IPS-18a (cell line): ENCODE data around the gene TACR1.
A peak's percentile ranks its signal among the peaks of the same experiment; 100 is the strongest.
"Not testable (repeated sequence)": the region's sequence is repeated elsewhere in the genome, so short reads cannot be mapped to it uniquely, and the experiment has no call there.

Source experiments
- H3K27ac ChIP-seq: one replicate; pipeline ENCODE4 v1.5.1; 2013; ENCODE audit warnings: low read length
- H3K27me3 ChIP-seq: one replicate; pipeline ENCODE4 v1.6.1; 2013; ENCODE audit warnings: mild to moderate bottlenecking, low read length; ENCODE audit not compliant: control insufficient read depth, insufficient read depth
- H3K36me3 ChIP-seq: one replicate; pipeline ENCODE4 v1.6.1; 2013; ENCODE audit warnings: low read depth, low read length; ENCODE audit not compliant: control insufficient read depth
- H3K4me1 ChIP-seq: one replicate; pipeline ENCODE4 v1.6.1; 2013; ENCODE audit warnings: low read depth, low read length; ENCODE audit not compliant: control insufficient read depth
- H3K4me3 ChIP-seq: one replicate; pipeline ENCODE4 v1.5.1; 2013; ENCODE audit warnings: low read length
- H3K9ac ChIP-seq: one replicate; pipeline ENCODE4 v1.6.1; 2013; ENCODE audit warnings: mild to moderate bottlenecking, low read length, moderate library complexity
- H3K9me3 ChIP-seq: one replicate; pipeline ENCODE4 v1.6.1; 2013; ENCODE audit warnings: low read depth, low read length; ENCODE audit not compliant: control insufficient read depth

The TACR1 gene

GRCh38 chr2:75222527-75222926, 23.2 kb upstream of the TACR1 start:
- H3K27ac ChIP-seq: no peak overlapping the region
- H3K4me1 ChIP-seq: peaks cover 8% of the 10 kb centered on the region
- no peaks in the 10 kb centered on the region for H3K27me3 ChIP-seq
- H3K36me3 ChIP-seq: no peaks in the 10 kb centered on the region
- no peak overlapping the region for H3K4me3 ChIP-seq
- H3K9me3 ChIP-seq: no peaks in the 10 kb centered on the region
- no peak overlapping the region for H3K9ac ChIP-seq

DNA sequence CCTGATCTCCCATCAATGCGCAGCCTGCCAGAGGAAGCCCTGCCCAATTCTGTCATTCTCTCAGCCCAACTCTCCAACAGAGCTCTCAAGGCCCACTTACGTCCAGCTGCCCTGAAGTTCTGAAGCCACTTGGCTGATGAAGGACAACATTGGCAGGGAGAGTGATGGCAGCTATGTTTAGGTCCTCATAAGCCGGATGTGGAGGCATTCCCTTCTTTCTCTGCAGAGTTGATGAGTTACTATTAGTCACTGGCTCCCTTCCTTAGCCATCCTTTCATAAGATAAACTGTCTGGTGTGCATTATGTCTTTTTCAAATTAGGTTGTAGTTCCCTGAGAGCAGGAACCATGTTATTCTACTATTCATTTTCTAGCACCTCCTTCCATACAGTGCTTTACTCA, 22.5 kb upstream of the TACR1 start:
- no peaks in the 10 kb centered on the region for H3K27me3 ChIP-seq
- no peak overlapping the region for H3K4me3 ChIP-seq
- no peak overlapping the region for H3K9ac ChIP-seq
- H3K9me3 ChIP-seq: no peaks in the 10 kb centered on the region
- H3K4me1 ChIP-seq: peaks cover 8% of the 10 kb centered on the region
- H3K27ac ChIP-seq: no peak overlapping the region
- no peaks in the 10 kb centered on the region for H3K36me3 ChIP-seq

GRCh38 chr2:75219213-75219612, 19.9 kb upstream of the TACR1 start:
- not testable (repeated sequence) for H3K9ac ChIP-seq, H3K4me1 ChIP-seq, H3K9me3 ChIP-seq, H3K27ac ChIP-seq, H3K27me3 ChIP-seq, H3K36me3 ChIP-seq
- H3K4me3 ChIP-seq: peak overlapping the region; percentile 21

GRCh38 chr2:75211266-75211770, 12.0 kb upstream of the TACR1 start:
- no peak overlapping the region for H3K9ac ChIP-seq

GRCh38 chr2:75210409-75210808, 11.1 kb upstream of the TACR1 start:
- H3K9me3 ChIP-seq: no peaks in the 10 kb centered on the region
- H3K27ac ChIP-seq: no peak overlapping the region
- H3K36me3 ChIP-seq: no peaks in the 10 kb centered on the region
- H3K27me3 ChIP-seq: no peaks in the 10 kb centered on the region
- H3K4me3 ChIP-seq: no peak overlapping the region
- peaks cover 8% of the 10 kb centered on the region for H3K4me1 ChIP-seq
- no peak overlapping the region for H3K9ac ChIP-seq

More at GRCh38 chr2:75211266-75211770, 12.0 kb upstream of the TACR1 start:
- H3K4me3 ChIP-seq: no peak overlapping the region
- H3K27me3 ChIP-seq: no peaks in the 10 kb centered on the region
- H3K27ac ChIP-seq: no peak overlapping the region
- no peaks in the 10 kb centered on the region for H3K36me3 ChIP-seq
- peaks cover 8% of the 10 kb centered on the region for H3K4me1 ChIP-seq
- no peaks in the 10 kb centered on the region for H3K9me3 ChIP-seq

DNA sequence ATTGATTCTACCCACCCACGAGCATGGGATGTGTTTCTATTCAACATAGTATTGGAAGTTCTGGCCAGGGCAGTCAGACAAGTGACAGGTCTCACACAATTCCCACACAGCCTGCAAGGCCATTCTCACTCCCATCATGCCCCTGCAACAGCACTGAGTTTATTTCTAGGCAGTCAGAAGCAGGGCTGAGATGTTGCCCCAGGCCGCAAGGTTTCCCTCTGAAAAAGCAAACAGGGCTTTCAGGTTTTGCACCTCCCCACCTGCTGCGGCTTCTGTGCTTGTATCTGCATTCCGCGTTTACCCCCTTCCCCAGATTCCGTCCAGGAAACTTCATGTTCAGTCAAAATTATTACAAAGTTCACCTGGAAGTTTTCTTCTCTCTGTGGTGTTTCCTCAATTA, 9.4 kb upstream of the TACR1 start:
- Histone ChIP-seq H3K36me3 (no peaks in the 10 kb centered on the region), H3K4me1 (peaks cover 8% of the 10 kb centered on the region), H3K27ac (no peak overlapping the region), H3K9ac (no peak overlapping the region), H3K27me3 (no peaks in the 10 kb centered on the region), H3K9me3 (no peaks in the 10 kb centered on the region), H3K4me3 (no peak overlapping the region)

DNA sequence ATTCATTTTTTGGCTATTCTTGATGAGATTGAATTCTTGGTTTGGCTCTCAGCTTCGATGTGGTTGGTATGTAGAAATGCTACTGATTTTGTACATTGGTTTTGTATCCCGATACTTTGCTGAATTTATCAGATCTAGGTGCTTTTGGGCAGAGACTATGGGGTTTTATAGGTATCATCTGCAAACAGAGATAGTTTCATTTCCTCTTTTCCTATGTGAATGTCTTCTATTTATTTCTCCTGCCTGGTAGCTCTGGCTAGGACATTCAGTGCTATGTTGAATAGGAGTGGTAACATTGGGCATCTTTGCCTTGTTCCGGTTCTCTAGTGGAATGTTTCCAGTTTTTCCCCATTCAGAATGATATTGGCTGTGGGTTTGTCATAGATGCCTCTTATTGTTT, 5.5 kb upstream of the TACR1 start:
- Histone ChIP-seq H3K9me3 (no peaks in the 10 kb centered on the region), H3K9ac (no peak overlapping the region)

DNA sequence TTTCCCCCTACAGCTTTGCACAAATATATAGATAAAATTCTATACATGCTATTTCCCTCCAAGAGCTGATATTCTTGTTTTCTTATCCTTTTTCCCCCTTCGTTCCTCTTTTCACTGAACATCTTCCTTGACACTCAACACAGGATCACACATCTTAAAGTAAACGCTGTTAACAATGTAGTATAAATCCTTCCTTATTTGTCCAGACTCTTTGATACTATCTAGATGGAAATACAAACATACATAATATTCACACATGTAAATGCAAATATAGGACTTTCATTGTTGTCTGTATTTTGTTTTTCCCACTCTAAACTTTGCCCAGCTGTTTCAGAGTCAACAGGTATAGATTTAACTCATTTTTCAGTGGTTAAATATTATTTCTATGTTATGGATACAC, 3.0 kb upstream of the TACR1 start:
- Histone ChIP-seq H3K9ac (no peak overlapping the region), H3K9me3 (no peaks in the 10 kb centered on the region)

More for the DNA sequence above, 5.5 kb upstream of the TACR1 start:
- H3K4me3 ChIP-seq: no peak overlapping the region
- H3K27me3 ChIP-seq: peaks cover 29% of the 10 kb centered on the region
- H3K4me1 ChIP-seq: peaks cover 14% of the 10 kb centered on the region
- H3K27ac ChIP-seq: no peak overlapping the region
- H3K36me3 ChIP-seq: no peaks in the 10 kb centered on the region

GRCh38 chr2:75200140-75201096, 1.1 kb upstream of the TACR1 start:
- Histone ChIP-seq H3K36me3 (no peaks in the 10 kb centered on the region), H3K27ac (no peak overlapping the region), H3K9me3 (no peaks in the 10 kb centered on the region), H3K27me3 (peaks cover 69% of the 10 kb centered on the region), H3K4me1 (peaks cover 11% of the 10 kb centered on the region), H3K9ac (no peak overlapping the region), H3K4me3 (peak overlapping the region; percentile 79)

More for the DNA sequence above, 3.0 kb upstream of the TACR1 start:
- no peak overlapping the region for H3K4me3 ChIP-seq
- peaks cover 11% of the 10 kb centered on the region for H3K4me1 ChIP-seq
- H3K36me3 ChIP-seq: no peaks in the 10 kb centered on the region
- peaks cover 54% of the 10 kb centered on the region for H3K27me3 ChIP-seq
- H3K27ac ChIP-seq: no peak overlapping the region

GRCh38 chr2:75195076-75195691, 4.1 kb downstream of the TACR1 start:
- H3K4me3 ChIP-seq: no peak overlapping the region
- peaks cover 44% of the 10 kb centered on the region for H3K27me3 ChIP-seq
- no peaks in the 10 kb centered on the region for H3K9me3 ChIP-seq
- no peak overlapping the region for H3K27ac ChIP-seq
- no peaks in the 10 kb centered on the region for H3K36me3 ChIP-seq
- H3K4me1 ChIP-seq: peaks cover 7% of the 10 kb centered on the region
- H3K9ac ChIP-seq: no peak overlapping the region

DNA sequence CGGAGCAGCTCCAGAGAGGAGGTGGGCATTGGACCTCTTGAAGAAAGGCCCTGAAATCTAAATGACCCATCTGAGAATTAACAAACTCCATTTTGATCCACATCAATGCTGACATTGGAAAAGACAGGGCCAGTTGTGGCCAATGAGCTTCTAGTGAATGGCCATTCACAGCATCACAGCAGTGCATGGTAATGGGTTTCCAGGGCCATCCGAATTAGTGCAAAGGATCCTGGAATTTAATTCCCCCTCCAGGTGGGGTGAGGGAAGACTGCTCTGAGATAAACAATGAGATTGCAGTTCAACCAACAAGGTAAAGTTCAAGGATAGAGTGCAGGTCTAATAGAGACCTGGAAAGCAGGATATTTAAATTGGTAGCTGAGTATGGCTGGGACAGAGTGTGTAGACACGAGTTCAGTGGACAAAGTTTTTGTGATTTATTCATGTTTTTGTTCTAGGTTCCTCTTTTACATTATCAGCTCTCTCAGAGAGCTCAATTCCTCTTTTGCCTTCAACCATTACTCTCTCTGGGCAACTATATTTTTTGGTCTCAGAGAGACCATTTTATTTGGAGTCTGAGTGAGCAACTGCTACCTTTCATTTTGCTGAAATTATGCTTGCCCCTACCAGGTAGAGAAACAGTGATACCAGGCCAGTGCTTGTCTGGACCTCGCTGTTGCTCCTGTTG, 5.0 kb downstream of the TACR1 start:
- H3K27ac ChIP-seq: no peak overlapping the region
- no peaks in the 10 kb centered on the region for H3K4me1 ChIP-seq
- H3K4me3 ChIP-seq: no peak overlapping the region
- no peaks in the 10 kb centered on the region for H3K36me3 ChIP-seq
- no peaks in the 10 kb centered on the region for H3K9me3 ChIP-seq
- H3K9ac ChIP-seq: no peak overlapping the region
- peaks cover 35% of the 10 kb centered on the region for H3K27me3 ChIP-seq
